ENCODE results near the gene PDE4D.

PDE4D gene

GRCh38 chr5:58930520-58930919 is 963.0 kb downstream of the PDE4D start:
- no peak for TF ChIP-seq Cebpa-rat (IDR thresholded peaks at IDR 0.05)
- H3K4me3 ChIP-seq = no peak overlapping the region
- no peaks in the 10 kb centered on the region for H4K20me1 ChIP-seq
- H3K9ac ChIP-seq = no peak overlapping the region
- no peak overlapping the region for H3K27ac ChIP-seq
- H3K27me3 ChIP-seq = no peaks in the 10 kb centered on the region
- no peak overlapping the region for H3K4me2 ChIP-seq
- no peaks in the 10 kb centered on the region for H3K4me1 ChIP-seq
- no peaks in the 10 kb centered on the region for H3K9me3 ChIP-seq (replicated peaks in 1 of 11)
- H3K36me3 ChIP-seq = no peaks in the 10 kb centered on the region

- Histone ChIP-seq H3K4me2 (no peak overlapping the region), H3K9me3 (replicated peaks in 1 of 11) (no peaks in the 10 kb centered on the region), H3K4me3 (no peak overlapping the region), H3K4me1 (no peaks in the 10 kb centered on the region), H4K20me1 (no peaks in the 10 kb centered on the region), H3K27ac (no peak overlapping the region), H3K9ac (no peak overlapping the region), H3K27me3 (no peaks in the 10 kb centered on the region), H3K36me3 (no peaks in the 10 kb centered on the region)
- no peak for TF ChIP-seq Cebpa-rat (IDR thresholded peaks at IDR 0.05)
Measured at GRCh38 chr5:58929726-58930125, 963.8 kb downstream of the PDE4D start.

- Histone ChIP-seq H3K9ac (no peak overlapping the region), H3K4me2 (no peak overlapping the region), H3K9me3 (replicated peaks in 1 of 11) (no peaks in the 10 kb centered on the region), H3K27me3 (no peaks in the 10 kb centered on the region), H4K20me1 (no peaks in the 10 kb centered on the region), H3K36me3 (no peaks in the 10 kb centered on the region), H3K4me3 (no peak overlapping the region), H3K27ac (no peak overlapping the region), H3K4me1 (no peaks in the 10 kb centered on the region)
- no peak for TF ChIP-seq Cebpa-rat (IDR thresholded peaks at IDR 0.05)
Measured at GRCh38 chr5:58927938-58928337, 965.6 kb downstream of the PDE4D start.

GRCh38 chr5:58927181-58927580 is 966.3 kb downstream of the PDE4D start:
- Histone ChIP-seq H3K4me2 (no peak overlapping the region), H3K4me3 (no peak overlapping the region), H4K20me1 (no peaks in the 10 kb centered on the region), H3K27me3 (no peaks in the 10 kb centered on the region), H3K27ac (no peak overlapping the region), H3K9ac (no peak overlapping the region), H3K4me1 (no peaks in the 10 kb centered on the region), H3K9me3 (replicated peaks in 1 of 11) (no peaks in the 10 kb centered on the region), H3K36me3 (no peaks in the 10 kb centered on the region)
- TF ChIP-seq Cebpa-rat (IDR thresholded peaks at IDR 0.05) = no peak

DNA sequence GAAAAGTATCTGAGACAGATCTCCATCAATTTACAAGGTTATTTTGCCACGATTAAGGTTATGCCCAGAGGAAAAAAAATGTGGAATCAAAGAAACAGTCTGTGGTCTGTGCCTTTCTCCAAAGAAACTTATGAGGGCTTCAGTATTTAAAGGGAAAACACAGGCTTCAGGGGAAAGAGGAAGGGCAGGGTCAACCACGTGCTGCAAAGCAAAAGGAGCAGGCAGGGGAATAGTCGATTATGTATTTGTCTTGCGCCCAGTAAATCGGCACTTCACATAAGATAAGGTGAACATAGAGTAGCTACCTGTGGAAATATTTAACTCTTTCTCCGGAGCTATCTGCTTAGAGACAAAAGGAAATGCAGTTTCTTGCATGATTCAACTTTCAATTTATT is 967.0 kb downstream of the PDE4D start:
- Histone ChIP-seq H3K9me3 (replicated peaks in 1 of 11) (no peaks in the 10 kb centered on the region), H3K4me2 (0 out of 22 replicates have a peak overlapping the region, but pooled peaks of 1 of the 11 experiments have one; percentile 4), H3K9ac (no peak overlapping the region), H4K20me1 (no peaks in the 10 kb centered on the region), H3K36me3 (no peaks in the 10 kb centered on the region), H3K27me3 (no peaks in the 10 kb centered on the region), H3K4me1 (no peaks in the 10 kb centered on the region), H3K27ac (no peak overlapping the region), H3K4me3 (no peak overlapping the region)
- no peak for TF ChIP-seq Cebpa-rat (IDR thresholded peaks at IDR 0.05)

DNA sequence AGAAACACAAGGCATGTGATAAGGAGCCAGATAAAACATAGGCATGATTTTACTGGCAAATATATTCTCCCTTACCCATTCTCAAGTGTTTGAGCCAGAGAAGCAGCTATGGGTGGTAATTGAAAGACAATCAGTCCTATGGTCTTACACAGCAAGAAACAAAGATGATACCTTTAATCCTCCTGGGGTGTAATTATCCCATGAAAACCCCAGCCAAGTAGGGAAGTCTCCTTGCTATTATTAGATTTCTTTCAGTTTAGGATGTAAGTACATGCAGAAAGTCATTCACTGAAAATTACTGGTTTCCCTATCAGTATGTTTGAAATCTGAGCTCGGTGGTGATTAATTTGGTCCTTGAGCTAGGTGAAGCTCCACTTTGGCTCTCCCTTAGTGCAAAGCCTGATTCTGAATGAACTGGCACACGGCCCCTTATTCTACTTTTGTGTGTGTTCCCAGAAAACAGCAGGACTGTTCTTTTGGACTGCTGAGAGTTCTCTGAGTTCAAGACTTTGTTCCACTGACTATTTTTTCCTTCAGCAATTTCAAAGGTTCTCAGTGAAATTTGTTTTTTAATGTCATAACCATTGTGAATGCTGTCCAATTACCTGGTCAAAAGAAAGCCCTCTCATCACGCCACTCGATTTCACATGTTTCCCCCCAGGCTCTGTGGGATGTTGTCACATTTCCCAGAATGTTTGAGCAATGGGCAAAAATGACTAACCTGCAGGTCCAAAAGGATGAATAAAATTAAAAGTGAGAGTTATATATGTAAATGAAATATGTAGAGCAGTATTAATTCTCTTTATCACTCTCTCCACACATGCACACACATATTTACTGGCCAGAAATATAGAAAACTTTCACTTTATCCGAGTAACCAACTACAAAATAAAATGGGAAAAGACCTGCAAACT is 967.6 kb downstream of the PDE4D start:
- Histone ChIP-seq H3K27me3 (no peaks in the 10 kb centered on the region), H3K36me3 (no peaks in the 10 kb centered on the region), H3K27ac (no peak overlapping the region), H4K20me1 (no peaks in the 10 kb centered on the region), H3K4me3 (no peak overlapping the region), H3K4me1 (no peaks in the 10 kb centered on the region), H3K9me3 (replicated peaks in 1 of 11) (no peaks in the 10 kb centered on the region), H3K9ac (no peak overlapping the region), H3K4me2 (no peak overlapping the region)
- no peak for TF ChIP-seq Cebpa-rat (IDR thresholded peaks at IDR 0.05)

DNA sequence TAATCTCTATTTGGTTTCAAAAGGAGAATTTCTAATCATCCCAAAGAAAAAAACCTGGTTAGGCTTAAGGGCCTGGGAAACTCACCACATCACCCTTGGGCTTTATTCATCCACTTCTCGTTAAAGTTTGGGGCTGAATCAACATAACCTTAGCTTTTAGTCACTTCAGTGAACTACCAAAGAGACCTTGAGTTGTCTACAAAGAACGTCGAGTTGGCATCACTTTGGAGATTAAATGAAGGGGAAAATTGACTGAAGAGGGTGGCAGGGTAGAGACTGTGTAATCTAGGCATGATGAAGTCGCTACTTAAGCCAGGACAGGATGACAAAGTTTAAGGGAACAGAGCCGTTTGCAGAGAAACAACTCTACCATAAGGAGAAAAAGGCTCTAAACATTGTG is 969.2 kb downstream of the PDE4D start:
- Histone ChIP-seq H3K9ac (no peak overlapping the region), H3K4me1 (no peaks in the 10 kb centered on the region), H3K27ac (no peak overlapping the region), H3K4me2 (no peak overlapping the region), H3K27me3 (no peaks in the 10 kb centered on the region), H3K9me3 (replicated peaks in 1 of 11) (no peaks in the 10 kb centered on the region), H4K20me1 (no peaks in the 10 kb centered on the region), H3K36me3 (no peaks in the 10 kb centered on the region), H3K4me3 (no peak overlapping the region)
- TF ChIP-seq Cebpa-rat (IDR thresholded peaks at IDR 0.05) = no peak

DNA sequence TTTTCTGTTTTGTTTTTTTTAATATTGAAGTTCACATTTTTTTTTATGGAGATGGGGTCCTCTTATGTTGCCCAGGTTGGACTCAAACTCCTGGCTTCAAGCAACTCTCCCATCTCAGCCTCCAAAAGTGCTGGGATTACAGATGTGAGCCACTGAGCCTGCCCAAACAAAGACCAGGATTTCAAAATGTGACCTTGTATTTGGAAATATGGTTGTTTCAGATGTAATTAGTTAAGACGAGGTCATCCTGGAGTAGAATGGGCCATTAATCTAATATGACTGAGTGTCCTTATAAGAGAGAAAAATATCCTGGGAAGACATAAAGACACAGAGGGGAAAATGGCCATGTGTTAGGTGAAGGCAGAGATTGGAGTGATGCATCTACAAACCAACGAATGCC is 970.2 kb downstream of the PDE4D start:
- Histone ChIP-seq H3K4me1 (peaks cover 0 to 3% (median 0%) of the 10 kb centered on the region in 10 experiments; a peak in 1 of 20 replicates), H3K27ac (no peak overlapping the region), H3K9me3 (replicated peaks in 1 of 11) (no peaks in the 10 kb centered on the region), H3K4me3 (no peak overlapping the region), H3K9ac (no peak overlapping the region), H3K36me3 (no peaks in the 10 kb centered on the region), H3K4me2 (no peak overlapping the region), H4K20me1 (no peaks in the 10 kb centered on the region), H3K27me3 (no peaks in the 10 kb centered on the region)
- no peak for TF ChIP-seq Cebpa-rat (IDR thresholded peaks at IDR 0.05)

GRCh38 chr5:58922461-58923171 is 970.9 kb downstream of the PDE4D start:
- no peaks in the 10 kb centered on the region for H3K36me3 ChIP-seq
- no peaks in the 10 kb centered on the region for H3K27me3 ChIP-seq
- H3K9me3 ChIP-seq (replicated peaks in 1 of 11) = no peaks in the 10 kb centered on the region
- no peak overlapping the region for H3K4me3 ChIP-seq
- no peak overlapping the region for H3K9ac ChIP-seq
- no peak overlapping the region for H3K4me2 ChIP-seq
- H3K4me1 ChIP-seq = peaks cover 0 to 10% (median 0%) of the 10 kb centered on the region in 10 experiments; a peak in 3 of 20 replicates
- H4K20me1 ChIP-seq = no peaks in the 10 kb centered on the region
- no peak overlapping the region for H3K27ac ChIP-seq
- TF ChIP-seq Cebpa-rat (IDR thresholded peaks at IDR 0.05) = no peak

Data from BLaER1 treated with 17β-estradiol and CSF1 and Interleukin-3, amounts not matched to agents 10 nM and 100 nM (cell line).